NOMO-1 treated with dmso at 0.1 percent for 144 hours (cell line): ENCODE measurements around the gene ABCB10.
"Not testable (repeated sequence)": the region's sequence is repeated elsewhere in the genome, so short reads cannot be mapped to it uniquely, and the experiment has no call there.

ENCODE experiments used
- DNase-seq: peaks from one replicate; lab custom pipeline; 2025; ENCODE audit not compliant: unreplicated experiment; lab: John Stamatoyannopoulos, UW

The ABCB10 gene

DNA sequence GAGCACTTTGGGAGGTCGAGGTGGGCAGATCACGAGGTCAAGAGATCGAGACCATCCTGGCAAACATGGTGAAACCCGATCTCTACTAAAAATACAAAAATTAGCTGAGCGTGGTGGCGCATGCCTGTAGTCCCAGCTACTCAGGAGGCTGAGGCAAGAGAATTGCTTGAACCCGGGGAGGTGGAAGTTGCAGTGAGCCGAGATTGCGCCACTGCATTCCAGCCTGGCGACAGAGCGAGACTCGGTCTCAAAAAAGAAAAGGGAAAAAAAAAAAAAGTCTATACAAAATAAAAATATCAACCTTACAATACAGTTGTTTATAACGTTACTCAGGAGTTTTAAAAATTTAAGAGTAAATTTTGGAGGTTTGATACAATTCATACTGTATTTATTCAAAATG is 82.6 kb downstream of the ABCB10 start:
- not testable (repeated sequence) for DNase-seq

DNA sequence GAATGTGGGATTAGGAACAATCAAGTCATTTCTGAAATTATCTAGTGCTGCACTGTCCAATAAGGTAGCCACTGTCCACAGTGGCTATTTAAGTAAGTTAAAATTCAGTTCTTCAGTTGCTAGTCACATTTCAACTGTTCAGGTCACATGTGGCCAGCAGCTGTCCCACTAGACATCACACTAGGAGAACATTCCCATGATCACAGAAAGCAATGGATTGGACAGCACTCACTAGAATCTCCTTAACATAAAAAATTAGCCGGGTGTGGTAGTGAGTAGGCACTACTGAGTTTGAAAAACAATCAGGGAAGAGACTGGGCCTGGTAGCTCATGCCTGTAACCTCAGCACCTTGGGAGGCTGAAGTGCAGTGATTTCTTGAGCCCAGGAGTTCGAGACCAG is 84.0 kb downstream of the ABCB10 start:
- no peak for DNase-seq

DNA sequence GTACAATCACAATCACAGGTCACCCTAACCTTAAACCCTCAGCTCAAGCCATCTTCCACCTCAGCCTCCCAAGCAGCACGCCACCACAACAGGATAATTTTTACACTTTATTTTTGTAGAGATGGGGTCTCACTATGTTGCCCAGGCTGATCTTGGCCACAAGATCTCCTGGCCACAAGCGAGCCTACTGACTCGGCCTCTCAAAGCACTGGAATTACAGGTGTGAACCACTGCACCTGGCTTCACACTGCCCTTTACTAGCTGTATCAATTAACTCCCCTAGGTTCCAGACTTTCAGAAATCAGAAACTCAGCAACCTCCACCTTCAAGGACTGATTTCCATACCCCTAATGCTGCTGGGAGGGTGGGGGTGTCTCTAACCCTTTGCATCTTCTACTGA is 87.3 kb downstream of the ABCB10 start:
- no peak for DNase-seq

DNA sequence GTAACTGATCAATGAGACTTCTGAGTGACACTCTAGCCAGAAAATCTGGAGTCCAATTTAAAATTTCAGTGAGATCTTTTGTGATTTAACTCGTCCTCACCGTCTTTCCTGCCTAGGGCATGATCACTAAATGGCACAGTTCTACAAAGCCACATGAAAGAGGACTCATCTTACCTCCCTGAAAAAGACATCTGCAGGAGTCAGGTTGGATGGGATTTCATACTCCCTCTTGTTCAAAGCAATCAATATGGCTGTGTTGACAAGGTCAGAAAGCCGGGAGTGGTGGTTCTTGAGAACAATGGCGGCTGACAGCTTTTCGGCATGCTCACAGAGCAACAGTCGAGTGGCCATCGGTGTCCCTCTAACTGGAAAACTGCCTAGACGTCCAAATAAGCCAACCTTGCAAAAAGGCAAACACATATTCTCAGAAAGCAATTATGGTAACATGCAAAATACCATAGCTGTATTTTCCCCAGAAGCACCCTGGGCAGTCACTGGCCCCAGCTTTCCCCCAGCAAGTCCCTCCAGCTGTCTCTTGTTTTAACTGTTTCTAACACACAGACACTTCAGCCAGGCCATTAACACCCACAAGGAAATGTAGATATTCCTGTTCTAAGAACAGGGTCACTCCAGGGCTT is 88.0 kb downstream of the ABCB10 start:
- no peak for DNase-seq

DNA sequence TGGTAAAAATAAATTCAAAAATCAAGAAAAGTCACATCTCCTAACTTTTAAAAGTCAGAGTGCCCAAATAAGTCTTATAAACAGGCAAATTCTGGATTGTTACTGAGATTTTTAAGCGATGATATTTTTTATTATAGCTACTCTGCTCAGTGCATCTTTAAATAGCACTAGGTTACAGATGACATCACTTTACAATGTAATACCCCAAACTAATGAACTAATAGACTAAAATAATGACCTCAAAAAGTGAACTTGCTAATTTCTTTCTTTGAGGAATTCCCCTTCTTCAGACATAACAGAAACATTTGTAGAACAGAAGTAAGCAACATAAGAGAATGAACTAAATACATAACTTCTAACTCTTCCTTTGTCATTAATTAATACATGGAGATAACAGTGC is 91.6 kb downstream of the ABCB10 start:
- DNase-seq = no peak
